Sigmoid colon (tissue), 7 donors: ENCODE measurements around the gene ARL14EP. TPM values are rescaled to one million over a fixed set of nuclear protein-coding genes. Genes with fewer than 3 reads are reported as not detected.

ENCODE experiments used
- DNase-seq: peaks from one replicate; pipeline ENCODE4 v3.0.0-alpha.2; 2019
- H3K27ac ChIP-seq, 4 donors: fragments of 200-600 bp; sonication (generic); one replicate each; pipeline ENCODE4 v1.5.1; 2016 to 2019; ENCODE audit warnings: mild to moderate bottlenecking in 1 of 4
- H3K27me3 ChIP-seq, 3 donors: fragments of 200-600 bp; sonication (generic); one replicate each; pipeline ENCODE4 v1.5.1; 2019; ENCODE audit warnings: mild to moderate bottlenecking in 1 of 3
- H3K36me3 ChIP-seq, 4 donors: fragments of 200-600 bp; sonication (generic); one replicate each; pipeline ENCODE4 v1.5.1; 2016 to 2019
- H3K4me1 ChIP-seq, 4 donors: fragments of 200-600 bp; sonication (generic); one replicate each; pipeline ENCODE4 v1.5.1; 2017 to 2019
- H3K4me3 ChIP-seq, 4 donors: fragments of 200-600 bp; sonication (generic); one replicate each; pipeline ENCODE4 v1.5.1; 2017 to 2019; ENCODE audit warnings: mild to moderate bottlenecking in 2 of 4, moderate library complexity in 1 of 4
- H3K9me3 ChIP-seq, 4 donors: fragments of 200-600 bp in 3 of 4; sonication (generic) in 3 of 4; one replicate each; pipeline versions ENCODE4 v1.5.1 to v1.6.1; 2013 to 2019
- EP300 ChIP-seq, 4 donors: sonication (generic); formaldehyde crosslinking; IDR thresholded peaks; one replicate each; pipeline ENCODE4 v1.6.1; 2017; ENCODE audit warnings: antibody characterized with exemption in 4 of 4
- POLR2A ChIP-seq, 2 donors: fragments of 450-650 bp; IDR thresholded peaks; one replicate each; pipeline ENCODE4 v1.6.1; 2016; ENCODE audit warnings: antibody characterized with exemption in 2 of 2, mild to moderate bottlenecking in 2 of 2, moderate library complexity in 2 of 2
- POLR2AphosphoS5 ChIP-seq, 4 donors: sonication (generic); formaldehyde crosslinking; IDR thresholded peaks; one replicate each; pipeline ENCODE4 v1.6.1; 2017; ENCODE audit warnings: antibody characterized with exemption in 4 of 4
- WGBS, 2 donors: extraction: QIAGEN DNeasy Blood & Tissue Kit; methylation state at CpG; one replicate each; pipeline ENCODE4 v1.1.7; 2013; 5-methylcytosine and 5-hydroxymethylcytosine counted together
- intact Hi-C: fragments of 100-400 bp; cut with DNase I; formaldehyde crosslinking; loops from one replicate; pipeline ENCODE4 v1.15.1; 2023
- polyA plus RNA-seq, 3 donors: library from polyadenylated mRNA; stranded (reverse); fragments of 200-250 nt; gene quantifications; one replicate each; pipeline ENCODE4 v1.2.3, GENCODE V29; 2013
- total RNA-seq, 4 donors: library from RNA; depleted of rRNA; stranded (reverse); fragments of >200 nt; gene quantifications; one replicate each; pipeline ENCODE4 v1.1.0, GENCODE V29; 2016
- TF ChIP-seq, protein P1 (sequence below), 4 experiments: fragments of 450-650 bp in 3 of 4; fragments of 200-600 bp in 1 of 4; IDR thresholded peaks; one replicate each; pipeline ENCODE4 v1.5.1; 2016 to 2019; ENCODE audit warnings: antibody characterized with exemption in 4 of 4, mild to moderate bottlenecking in 3 of 4, moderate library complexity in 2 of 4
- donor health status: healthy with polysubstance abuse.
- donor health status: Bipolar disorder and iron deficiency.
- donor health status: healthy.

Gene ARL14EP
- total and polyA plus RNA-seq, 7 donors: 7.2 to 34.2 (median 22.5) TPM

DNA sequence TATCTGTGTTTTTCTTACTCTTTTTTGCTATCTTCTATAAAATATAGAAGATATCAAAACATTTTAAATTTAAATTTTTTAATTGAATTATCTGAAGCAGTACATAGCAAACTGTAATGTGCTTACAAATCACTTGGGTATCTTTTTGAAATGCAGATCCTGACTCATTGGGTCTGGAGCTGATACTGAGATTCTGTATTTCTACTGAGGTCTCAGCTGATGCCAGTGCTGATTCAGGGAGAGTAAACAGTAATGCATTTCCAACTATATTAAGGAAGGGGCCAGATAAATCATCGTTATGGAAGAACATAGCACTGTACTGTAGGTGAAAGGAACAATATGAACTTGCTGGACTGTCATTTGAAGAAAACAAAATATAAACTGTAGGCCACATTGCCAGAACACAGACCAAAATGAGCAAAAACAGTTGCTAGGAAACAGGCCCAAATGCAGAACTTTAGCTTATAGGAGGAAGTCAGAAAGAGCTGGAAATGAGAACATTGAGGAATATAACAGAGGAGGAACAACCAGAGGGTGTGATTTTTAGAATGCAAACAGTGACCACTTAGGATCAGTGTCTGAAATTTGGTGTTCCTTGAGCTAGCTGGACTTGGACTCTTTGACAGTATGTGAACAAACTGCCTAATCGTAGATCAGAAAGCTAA, 3.3 kb downstream of the ARL14EP start:
- Histone ChIP-seq H3K27me3 (no peaks in the 10 kb centered on the region), H3K4me1 (peaks cover 0 to 45% (median 29%) of the 10 kb centered on the region in 4 donors), H3K4me3 (no peak overlapping the region), H3K9me3 (no peaks in the 10 kb centered on the region), H3K27ac (peak overlapping the region in 2 of 4 donors; percentile 4 to 22), H3K36me3 (peaks cover 0 to 6% (median 3%) of the 10 kb centered on the region in 4 donors)
- WGBS, 2 donors: 76 to 83% methylated on average over 2 of the region's 2 CpGs
- no peak for DNase-seq
- TF ChIP-seq EP300 (IDR thresholded peaks at IDR 0.05) (no peak), POLR2A (IDR thresholded peaks at IDR 0.05) (no peak), POLR2AphosphoS5 (IDR thresholded peaks at IDR 0.05) (no peak)
- TF ChIP-seq, protein P1, sequence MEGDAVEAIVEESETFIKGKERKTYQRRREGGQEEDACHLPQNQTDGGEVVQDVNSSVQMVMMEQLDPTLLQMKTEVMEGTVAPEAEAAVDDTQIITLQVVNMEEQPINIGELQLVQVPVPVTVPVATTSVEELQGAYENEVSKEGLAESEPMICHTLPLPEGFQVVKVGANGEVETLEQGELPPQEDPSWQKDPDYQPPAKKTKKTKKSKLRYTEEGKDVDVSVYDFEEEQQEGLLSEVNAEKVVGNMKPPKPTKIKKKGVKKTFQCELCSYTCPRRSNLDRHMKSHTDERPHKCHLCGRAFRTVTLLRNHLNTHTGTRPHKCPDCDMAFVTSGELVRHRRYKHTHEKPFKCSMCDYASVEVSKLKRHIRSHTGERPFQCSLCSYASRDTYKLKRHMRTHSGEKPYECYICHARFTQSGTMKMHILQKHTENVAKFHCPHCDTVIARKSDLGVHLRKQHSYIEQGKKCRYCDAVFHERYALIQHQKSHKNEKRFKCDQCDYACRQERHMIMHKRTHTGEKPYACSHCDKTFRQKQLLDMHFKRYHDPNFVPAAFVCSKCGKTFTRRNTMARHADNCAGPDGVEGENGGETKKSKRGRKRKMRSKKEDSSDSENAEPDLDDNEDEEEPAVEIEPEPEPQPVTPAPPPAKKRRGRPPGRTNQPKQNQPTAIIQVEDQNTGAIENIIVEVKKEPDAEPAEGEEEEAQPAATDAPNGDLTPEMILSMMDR (IDR thresholded peaks at IDR 0.05): no peak
- intact Hi-C loops: loop anchor here (10.0 kb wide), 1 partner anchor 1179 kb away; the partner anchor contains the start of genes ELP4 and IMMP1L

DNA sequence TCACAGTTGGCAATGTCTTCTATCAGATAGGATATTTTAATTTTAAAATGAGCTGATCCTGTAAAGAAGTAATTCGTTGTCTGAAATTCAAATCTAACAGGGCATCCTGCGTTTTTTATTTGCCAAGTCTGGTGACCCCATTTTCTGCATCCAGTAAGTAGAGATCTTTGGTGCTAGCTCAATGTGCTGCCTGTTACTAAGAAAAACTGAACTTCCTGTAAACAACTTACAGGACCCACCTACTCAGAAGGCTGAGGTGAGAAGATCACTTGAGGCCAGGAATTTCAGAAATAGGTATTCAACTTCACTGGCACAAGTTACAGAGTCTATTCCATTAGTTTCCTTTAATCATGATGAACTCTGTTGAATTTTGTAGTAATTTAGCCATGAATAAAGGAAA, 4.0 kb downstream of the ARL14EP start:
- Histone ChIP-seq H3K27ac (peak overlapping the region in 2 of 4 donors; percentile 4 to 22), H3K27me3 (no peaks in the 10 kb centered on the region), H3K4me1 (peaks cover 0 to 45% (median 29%) of the 10 kb centered on the region in 4 donors), H3K4me3 (no peak overlapping the region), H3K36me3 (peaks cover 0 to 12% (median 5%) of the 10 kb centered on the region in 4 donors), H3K9me3 (no peaks in the 10 kb centered on the region)
- DNase-seq: no peak
- TF ChIP-seq EP300 (IDR thresholded peaks at IDR 0.05) (no peak), POLR2A (IDR thresholded peaks at IDR 0.05) (no peak), POLR2AphosphoS5 (IDR thresholded peaks at IDR 0.05) (no peak)
- TF ChIP-seq, protein P1 (IDR thresholded peaks at IDR 0.05): no peak
- 89 to 91% methylated on average over 2 of the region's 2 CpGs for WGBS, 2 donors
- intact Hi-C loops: loop anchor here (10.0 kb wide), 1 partner anchor 1178 kb away; the partner anchor contains the start of genes ELP4 and IMMP1L

GRCh38 chr11:30328681-30329080, 5.8 kb downstream of the ARL14EP start:
- H3K4me3 ChIP-seq: no peak overlapping the region
- no peaks in the 10 kb centered on the region for H3K27me3 ChIP-seq
- peaks cover 0 to 45% (median 27%) of the 10 kb centered on the region in 4 donors for H3K4me1 ChIP-seq
- peaks cover 0 to 30% (median 5%) of the 10 kb centered on the region in 4 donors for H3K36me3 ChIP-seq
- intact Hi-C loops: loop anchor here (10.0 kb wide), 1 partner anchor 1176 kb away; the partner anchor contains the start of genes ELP4 and IMMP1L
- no peak for TF ChIP-seq POLR2A (IDR thresholded peaks at IDR 0.05)
- no peak for TF ChIP-seq EP300 (IDR thresholded peaks at IDR 0.05)
- TF ChIP-seq POLR2AphosphoS5 (IDR thresholded peaks at IDR 0.05): no peak
- TF ChIP-seq, protein P1 (IDR thresholded peaks at IDR 0.05): no peak
- H3K9me3 ChIP-seq: no peaks in the 10 kb centered on the region
- no peak for DNase-seq
- H3K27ac ChIP-seq: no peak overlapping the region

GRCh38 chr11:30329150-30329940, 6.4 kb downstream of the ARL14EP start:
- peaks cover 0 to 38% (median 20%) of the 10 kb centered on the region in 4 donors for H3K4me1 ChIP-seq
- H3K9me3 ChIP-seq: no peaks in the 10 kb centered on the region
- H3K4me3 ChIP-seq: no peak overlapping the region
- H3K27me3 ChIP-seq: no peaks in the 10 kb centered on the region
- peaks cover 1 to 36% (median 7%) of the 10 kb centered on the region in 4 donors for H3K36me3 ChIP-seq
- TF ChIP-seq EP300 (IDR thresholded peaks at IDR 0.05) (no peak), POLR2AphosphoS5 (IDR thresholded peaks at IDR 0.05) (no peak), POLR2A (IDR thresholded peaks at IDR 0.05) (no peak)
- TF ChIP-seq, protein P1 (IDR thresholded peaks at IDR 0.05): no peak
- H3K27ac ChIP-seq: no peak overlapping the region
- intact Hi-C loops: loop anchor here (10.0 kb wide), 1 partner anchor 1175 kb away; the partner anchor contains the start of genes ELP4 and IMMP1L
- 79 to 81% methylated on average over 4 of the region's 4 CpGs for WGBS, 2 donors
- DNase-seq: no peak
